A549 (cell line): ENCODE data around the gene ACAN. TPM values are rescaled to one million over a fixed set of nuclear protein-coding genes. Genes with fewer than 3 reads are reported as not detected.

Experiments used
- ATAC-seq, 2 experiments: fragments of 200-7000 bp in 1 of 2; fragments of >200 bp in 1 of 2; cut with Nextera tagmentation in 1 of 2; cut with Tn5 transposase in 1 of 2; 3 replicates each; pipeline versions ENCODE4 v1.8.0 to v1.9.1; 2018 to 2020; ENCODE audit warnings: mild to moderate bottlenecking in 1 of 2, moderate library complexity in 1 of 2
- CTCF ChIA-PET: fragments of 300-600 bp; sonication (Branson Sonifier 250); formaldehyde crosslinking; extraction: SDS; loops from one replicate; lab custom pipeline; 2021; ENCODE audit warnings: antibody characterized with exemption, inconsistent platforms; lab: Yijun Ruan, JAX
- POLR2A ChIA-PET: fragments of 350-600 bp; formaldehyde crosslinking; extraction: SDS; loops from one replicate; lab custom pipeline; 2021; ENCODE audit warnings: antibody characterized with exemption, inconsistent platforms; lab: Yijun Ruan, JAX
- DNase-seq, 2 experiments: peaks; one replicate each; pipeline versions ENCODE4 v3.0.0 to v3.0.0-alpha.2; 2011 to 2016; ENCODE audit warnings: low read depth in 1 of 2, low spot score in 1 of 2
- FAIRE-seq: peaks from 2 replicates; lab custom pipeline; 2011; peaks lifted over from hg19 to GRCh38; lab: Jason Lieb, UNC
- H3K27ac ChIP-seq, 2 experiments: fragments of >200 bp; sonication (Bioruptor Twin); formaldehyde crosslinking; 3 replicates each; pipeline ENCODE4 v1.5.1; 2016 to 2017
- H3K4me1 ChIP-seq: fragments of >200 bp; sonication (Bioruptor Twin); formaldehyde crosslinking; 3 replicates; pipeline ENCODE4 v1.6.1; 2016
- H3K4me2 ChIP-seq: fragments of >200 bp; sonication (Bioruptor Twin); formaldehyde crosslinking; 3 replicates; pipeline ENCODE4 v1.6.1; 2016
- H3K4me3 ChIP-seq: fragments of >200 bp; sonication (Bioruptor Twin); formaldehyde crosslinking; 3 replicates; pipeline ENCODE4 v1.5.1; 2016
- H3K9me3 ChIP-seq: fragments of >200 bp; sonication (Bioruptor Twin); formaldehyde crosslinking; 3 replicates; pipeline ENCODE4 v1.6.1; 2016
- BCL3 ChIP-seq: fragments of >200 bp; sonication (Bioruptor Twin); formaldehyde crosslinking; IDR thresholded peaks from 3 replicates; pipeline ENCODE4 v1.6.1; 2016
- CHD2 ChIP-seq: fragments of 150-350 bp; IDR thresholded peaks from 2 replicates; pipeline ENCODE4 v1.6.1; 2014; ENCODE audit warnings: low read length; ENCODE audit not compliant: partially characterized antibody
- E2F6 ChIP-seq: IDR thresholded peaks from 2 replicates; pipeline ENCODE4 v1.6.1; 2012; ENCODE audit warnings: low read depth, borderline replicate concordance
- ESRRA ChIP-seq: fragments of 150-350 bp; IDR thresholded peaks from 2 replicates; pipeline ENCODE4 v1.6.1; 2014; ENCODE audit warnings: mild to moderate bottlenecking, low read length, borderline replicate concordance
- FOSL2 ChIP-seq, 2 experiments: fragments of 450-650 bp in 1 of 2; fragments of >200 bp in 1 of 2; sonication (Bioruptor Twin) in 1 of 2; formaldehyde crosslinking; IDR thresholded peaks; 2 replicates each; pipeline versions ENCODE4 v1.5.0 to v1.6.1; 2016 to 2020; ENCODE audit warnings: mild to moderate bottlenecking in 1 of 2, moderate library complexity in 1 of 2
- HES2 ChIP-seq: fragments of >200 bp; sonication (Bioruptor Twin); formaldehyde crosslinking; IDR thresholded peaks from 2 replicates; pipeline ENCODE4 v1.6.1; 2016
- HOXB13 ChIP-seq: fragments of 250-450 bp; sonication (Bioruptor Pico); IDR thresholded peaks from 2 replicates; pipeline ENCODE4 v1.5.0; 2020; ENCODE audit warnings: low read depth, mild to moderate bottlenecking, moderate library complexity
- HOXB5 ChIP-seq: fragments of 250-450 bp; sonication (Bioruptor Pico); IDR thresholded peaks from 2 replicates; pipeline ENCODE4 v1.5.0; 2020; ENCODE audit warnings: mild to moderate bottlenecking, moderate library complexity
- JUN ChIP-seq, 2 experiments: fragments of >200 bp; sonication (Bioruptor Twin); formaldehyde crosslinking; IDR thresholded peaks; 2 replicates in 1 of 2; 3 replicates in 1 of 2; pipeline ENCODE4 v1.6.1; 2016 to 2017
- JUNB ChIP-seq: fragments of >200 bp; sonication (Bioruptor Twin); formaldehyde crosslinking; IDR thresholded peaks from 2 replicates; pipeline ENCODE4 v1.6.1; 2016
- MAX ChIP-seq: IDR thresholded peaks from 2 replicates; pipeline ENCODE4 v1.6.1; 2012
- MAZ ChIP-seq: fragments of 150-350 bp; IDR thresholded peaks from 2 replicates; pipeline ENCODE4 v1.6.1; 2014; ENCODE audit warnings: antibody characterized with exemption, low read depth, low read length, borderline replicate concordance
- PBX3 ChIP-seq: IDR thresholded peaks from 2 replicates; pipeline ENCODE4 v1.6.1; 2012
- PHF8 ChIP-seq: fragments of 200-600 bp; sonication (generic); IDR thresholded peaks from 2 replicates; pipeline ENCODE4 v1.6.1; 2016; ENCODE audit warnings: low read depth, mild to moderate bottlenecking, antibody characterized with exemption, moderate library complexity, borderline replicate concordance
- POLR2A ChIP-seq: IDR thresholded peaks from 2 replicates; pipeline ENCODE4 v1.6.1; 2012; ENCODE audit warnings: mild to moderate bottlenecking, low read length
- RARB ChIP-seq: fragments of 250-450 bp; sonication (Bioruptor Pico); IDR thresholded peaks from 2 replicates; pipeline ENCODE4 v1.8.0; 2021; ENCODE audit warnings: mild to moderate bottlenecking, moderate library complexity
- RCOR1 ChIP-seq: fragments of 150-350 bp; IDR thresholded peaks from 2 replicates; pipeline ENCODE4 v1.6.1; 2014; ENCODE audit warnings: antibody characterized with exemption, low read length, low read depth
- RNF2 ChIP-seq: fragments of 200-600 bp; sonication (generic); IDR thresholded peaks from 2 replicates; pipeline ENCODE4 v1.6.1; 2016; ENCODE audit warnings: low read depth, mild to moderate bottlenecking, antibody characterized with exemption, moderate library complexity, borderline replicate concordance
- SMC3 ChIP-seq: fragments of >200 bp; sonication (Bioruptor Twin); formaldehyde crosslinking; IDR thresholded peaks from 3 replicates; pipeline ENCODE4 v1.6.1; 2018; ENCODE audit warnings: inconsistent platforms
- TP53 ChIP-seq: fragments of 250-450 bp; sonication (Bioruptor Pico); IDR thresholded peaks from 2 replicates; pipeline ENCODE4 v1.5.0; 2021; ENCODE audit warnings: mild to moderate bottlenecking, moderate library complexity
- WGBS: methylation state at CpG from one replicate; pipeline ENCODE4 v1.1.6; 2017; ENCODE audit errors: missing lambda C conversion rate; 5-methylcytosine and 5-hydroxymethylcytosine counted together
- polyA plus RNA-seq, 4 experiments: library from polyadenylated mRNA; depleted of rRNA in 3 of 4; stranded (reverse); fragments of >200 nt; fragmentation: RNase III in 1 of 4; extraction: RNeasy Plus Mini Kit Qiagen cat#74134 plus additional on column Dnase treatment in 1 of 4; gene quantifications; 2 replicates in 3 of 4; 3 replicates in 1 of 4; pipeline ENCODE4 v1.2.3, GENCODE V29; 2011 to 2017

The ACAN gene
- polyA plus RNA-seq, 2 of the 4 experiments (the other 2 are of a cell fraction) = 0.01 TPM; not detected in 1

- TF ChIP-seq CHD2 = no peak
- TF ChIP-seq SMC3 = peak; percentile 78
- TF ChIP-seq FOSL2 (IDR thresholded peaks at IDR 0.05) = no peak
- no peak for TF ChIP-seq FOSL2 (CRISPR knock-in tag; IDR thresholded peaks at IDR 0.05)
- no peak for TF ChIP-seq TP53 (CRISPR knock-in tag)
- TF ChIP-seq HOXB5 = 0 out of 2 replicates have a peak, but pooled peaks have one; percentile 52
- TF ChIP-seq MAX = peak; percentile 88
- peak; percentile 77 for TF ChIP-seq E2F6
- TF ChIP-seq JUNB = no peak
- no peak for TF ChIP-seq BCL3
- no peak for TF ChIP-seq HOXB13
- peak in 1 of 2 experiments; percentile 24; a peak in 1 of 5 replicates for TF ChIP-seq JUN (IDR thresholded peaks at IDR 0.05)
These were observed 91.1 kb downstream of the ACAN start (continued) for GRCh38 chr15:88894348-88894818.

GRCh38 chr15:88894819-88895767 is 91.9 kb downstream of the ACAN start, which contains the start of gene HAPLN3:
HAPLN3 (minus strand) TSS chr15:88895544; CDS start chr15:88887298, 8,246 bp downstream.
- no peak for FAIRE-seq

GRCh38 chr15:88896333-88897033 is 93.2 kb downstream of the ACAN start:
- TF ChIP-seq RNF2 (no peak), BCL3 (no peak), HES2 (no peak), E2F6 (no peak), ESRRA (no peak), PHF8 (no peak), PBX3 (no peak), RARB (CRISPR knock-in tag) (no peak), POLR2A (no peak), RCOR1 (no peak), JUN (IDR thresholded peaks at IDR 0.05) (no peak)
- H3K4me2 ChIP-seq = peak overlapping the region; percentile 61; the same call in 2 of the 3 replicates
- ATAC-seq = no peak
- no peaks in the 10 kb centered on the region for H3K9me3 ChIP-seq
- peak overlapping the region in 1 of 2 experiments; percentile 62; a peak in 2 of 6 replicates for H3K27ac ChIP-seq
- peaks cover 31% of the 10 kb centered on the region for H3K4me1 ChIP-seq
- no peak overlapping the region for H3K4me3 ChIP-seq
- 71% methylated on average over 8 of the region's 8 CpGs for WGBS
- FAIRE-seq = no peak
- CTCF ChIA-PET = interaction anchor here (0.7 to 32.8 kb wide), 14 partner anchors 9 to 347 kb away, joined by 3 to 851 read pairs (median 12); partner anchors contain the start of gene FANCI
- POLR2A ChIA-PET = no interaction called here
- DNase-seq = no peak

More at GRCh38 chr15:88894819-88895767, 91.9 kb downstream of the ACAN start, which contains the start of gene HAPLN3:
- H3K9me3 ChIP-seq = no peaks in the 10 kb centered on the region
- ATAC-seq = peak; percentile 45 to 68
- peaks cover 19% of the 10 kb centered on the region for H3K4me1 ChIP-seq
- DNase-seq = peak; percentile 60 to 90
- H3K4me3 ChIP-seq = peak within 1 kb of the TSS; percentile 51
- POLR2A ChIA-PET = interaction anchor here (0.5 to 0.9 kb wide), 3 partner anchors 10 to 237 kb away, joined by 3 to 5 read pairs (median 3); no protein-coding TSS in a partner anchor
- WGBS = 3% methylated on average over 45 of the region's 70 CpGs
- peak; percentile 78 for TF ChIP-seq MAX
- TF ChIP-seq E2F6 = peak; percentile 81
- no peak for TF ChIP-seq MAZ
- TF ChIP-seq, all 56 proteins: peak for 2
- CTCF ChIA-PET = interaction anchor here (0.6 to 32.8 kb wide), 24 partner anchors 10 to 405 kb away, joined by 3 to 851 read pairs (median 4); no protein-coding TSS in a partner anchor
- Histone ChIP-seq H3K4me2 (peak within 1 kb of the TSS; percentile 96), H3K27ac (peak within 1 kb of the TSS; percentile 17 to 80; a peak in 5 of 6 replicates)
